H1 (cell line): ENCODE results near the gene CYP2J2. TPM values are rescaled to one million over a fixed set of nuclear protein-coding genes. Genes with fewer than 3 reads are reported as not detected.

ENCODE experiments used
- CTCF ChIP-seq, 3 experiments: IDR thresholded peaks; 1 replicate in 2 of 3; 2 replicates in 1 of 3; pipeline versions ENCODE4 v1.5.1 to v1.6.1; 2011; ENCODE audit warnings: low read length in 3 of 3, mild to moderate bottlenecking in 3 of 3, inconsistent platforms in 2 of 3, low read depth in 1 of 3, moderate library complexity in 1 of 3; ENCODE audit not compliant: insufficient read depth in 1 of 3; ENCODE audit errors: control extremely low read depth in 1 of 3
- EGR1 ChIP-seq: IDR thresholded peaks from 2 replicates; pipeline ENCODE4 v1.6.1; 2011; ENCODE audit warnings: low read depth, low read length, borderline replicate concordance
- polyA plus RNA-seq, 7 experiments: library from polyadenylated mRNA; depleted of rRNA in 3 of 7; stranded (reverse) in 5 of 7; unstranded in 2 of 7; fragments of >200 nt in 5 of 7; fragments of 200-250 nt in 2 of 7; gene quantifications; 1 replicate in 5 of 7; 2 replicates in 1 of 7; 4 replicates in 1 of 7; pipeline versions ENCODE4 v1.2.1 to v1.2.3, GENCODE V29; 2011 to 2013; ENCODE audit warnings: missing spikeins in 2 of 7, mixed read lengths in 2 of 7
- total RNA-seq: library from RNA; stranded (reverse); fragmentation: NEBNext Ultra II Directional; extraction: Animal tissue kit (Norgen Biotek cat#: 25700); gene quantifications from 2 replicates; pipeline ENCODE4 v1.2.1, GENCODE V29; 2021

The CYP2J2 gene
- total and polyA plus RNA-seq, 2 of the 8 experiments (the other 6 are each of a cell fraction or from before 2014, with no cell fraction given) = 0.59 to 2.1 TPM

GRCh38 chr1:59866462-59866861 is 60.1 kb downstream of the CYP2J2 start (continued):
- TF ChIP-seq CTCF (IDR thresholded peaks at IDR 0.05; ENCODE audit: control extremely low read depth in 1 of 3, insufficient read depth in 1 of 3, low read depth in 1 of 3, low read length in 3 of 3) (no peak), EGR1 (no peak)
